GM15510 (cell line): ENCODE data around the gene ACTG1.

Source experiments
- POLR2A ChIP-seq: IDR thresholded peaks from 3 replicates; pipeline ENCODE4 v1.6.1; 2011; ENCODE audit warnings: borderline replicate concordance; ENCODE audit not compliant: insufficient read length; ENCODE audit errors: extremely low read depth

ACTG1 gene

GRCh38 chr17:81538651-81539570, 26.3 kb upstream of the ACTG1 start:
- TF ChIP-seq POLR2A: no peak

- peak; percentile 18 for TF ChIP-seq POLR2A
Observed at GRCh38 chr17:81537856-81538555, 25.4 kb upstream of the ACTG1 start.

- TF ChIP-seq POLR2A: no peak
Observed at GRCh38 chr17:81537343-81537855, 24.8 kb upstream of the ACTG1 start.

- TF ChIP-seq POLR2A: no peak
Observed at GRCh38 chr17:81536299-81537290, 24.0 kb upstream of the ACTG1 start.

GRCh38 chr17:81535480-81536298, 23.1 kb upstream of the ACTG1 start:
- TF ChIP-seq POLR2A: no peak

- no peak for TF ChIP-seq POLR2A
Observed at GRCh38 chr17:81535007-81535328, 22.4 kb upstream of the ACTG1 start.

- no peak for TF ChIP-seq POLR2A
Observed at GRCh38 chr17:81534157-81535006, 21.8 kb upstream of the ACTG1 start.

GRCh38 chr17:81533339-81534141, 20.9 kb upstream of the ACTG1 start:
- TF ChIP-seq POLR2A: no peak

GRCh38 chr17:81532490-81533287, 20.1 kb upstream of the ACTG1 start:
- TF ChIP-seq POLR2A: no peak

- no peak for TF ChIP-seq POLR2A
Observed at GRCh38 chr17:81529437-81529803, 16.8 kb upstream of the ACTG1 start.

GRCh38 chr17:81528651-81529436, 16.2 kb upstream of the ACTG1 start:
- TF ChIP-seq POLR2A: no peak
